Epithelial cell of proximal tubule (primary cell): Measurements from ENCODE around the gene TMPRSS6. TPM values are rescaled to one million over a fixed set of nuclear protein-coding genes. Genes with fewer than 3 reads are reported as not detected.

ENCODE experiments used
- DNase-seq: peaks from one replicate; pipeline ENCODE4 v3.0.0-alpha.2; 2011; ENCODE audit warnings: low read depth
- H3K4me3 ChIP-seq: 2 replicates; pipeline ENCODE4 v1.5.1; 2011; ENCODE audit warnings: low read depth, mild to moderate bottlenecking, low read length
- total RNA-seq: library from RNA; depleted of rRNA; stranded (reverse); fragments of >200 nt; gene quantifications from 2 replicates; pipeline ENCODE4 v1.2.3, GENCODE V29; 2015
- TF ChIP-seq, protein P1 (sequence below): conservative IDR thresholded peaks from 2 replicates; pipeline ENCODE4 v1.5.1; 2012; ENCODE audit warnings: low read depth, mild to moderate bottlenecking, low read length

Gene TMPRSS6
- total RNA-seq, 1 donor from 2014 or later: not detected

DNA sequence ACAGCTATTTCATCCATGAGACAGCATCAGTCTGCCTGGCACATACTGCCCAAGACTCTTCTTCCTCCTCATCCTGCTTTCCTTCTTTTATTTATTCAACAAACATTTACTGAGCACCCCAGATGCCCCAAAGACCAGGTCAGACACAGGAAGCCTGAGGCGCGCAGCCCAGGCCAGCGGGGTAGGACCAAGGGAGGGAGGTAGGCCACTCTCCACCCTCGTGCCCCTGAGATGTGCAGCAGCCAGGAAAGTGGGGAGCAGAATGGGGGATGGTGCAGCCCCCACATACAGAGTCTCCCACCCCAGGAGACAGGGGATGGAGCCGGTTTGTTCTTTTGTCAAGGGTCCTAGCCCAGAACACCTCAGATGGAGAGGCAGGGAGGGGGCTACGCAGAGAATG, 44.4 kb upstream of the TMPRSS6 start:
- H3K4me3 ChIP-seq: no peak overlapping the region
- TF ChIP-seq, protein P1, sequence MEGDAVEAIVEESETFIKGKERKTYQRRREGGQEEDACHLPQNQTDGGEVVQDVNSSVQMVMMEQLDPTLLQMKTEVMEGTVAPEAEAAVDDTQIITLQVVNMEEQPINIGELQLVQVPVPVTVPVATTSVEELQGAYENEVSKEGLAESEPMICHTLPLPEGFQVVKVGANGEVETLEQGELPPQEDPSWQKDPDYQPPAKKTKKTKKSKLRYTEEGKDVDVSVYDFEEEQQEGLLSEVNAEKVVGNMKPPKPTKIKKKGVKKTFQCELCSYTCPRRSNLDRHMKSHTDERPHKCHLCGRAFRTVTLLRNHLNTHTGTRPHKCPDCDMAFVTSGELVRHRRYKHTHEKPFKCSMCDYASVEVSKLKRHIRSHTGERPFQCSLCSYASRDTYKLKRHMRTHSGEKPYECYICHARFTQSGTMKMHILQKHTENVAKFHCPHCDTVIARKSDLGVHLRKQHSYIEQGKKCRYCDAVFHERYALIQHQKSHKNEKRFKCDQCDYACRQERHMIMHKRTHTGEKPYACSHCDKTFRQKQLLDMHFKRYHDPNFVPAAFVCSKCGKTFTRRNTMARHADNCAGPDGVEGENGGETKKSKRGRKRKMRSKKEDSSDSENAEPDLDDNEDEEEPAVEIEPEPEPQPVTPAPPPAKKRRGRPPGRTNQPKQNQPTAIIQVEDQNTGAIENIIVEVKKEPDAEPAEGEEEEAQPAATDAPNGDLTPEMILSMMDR: no peak
- DNase-seq: no peak

DNA sequence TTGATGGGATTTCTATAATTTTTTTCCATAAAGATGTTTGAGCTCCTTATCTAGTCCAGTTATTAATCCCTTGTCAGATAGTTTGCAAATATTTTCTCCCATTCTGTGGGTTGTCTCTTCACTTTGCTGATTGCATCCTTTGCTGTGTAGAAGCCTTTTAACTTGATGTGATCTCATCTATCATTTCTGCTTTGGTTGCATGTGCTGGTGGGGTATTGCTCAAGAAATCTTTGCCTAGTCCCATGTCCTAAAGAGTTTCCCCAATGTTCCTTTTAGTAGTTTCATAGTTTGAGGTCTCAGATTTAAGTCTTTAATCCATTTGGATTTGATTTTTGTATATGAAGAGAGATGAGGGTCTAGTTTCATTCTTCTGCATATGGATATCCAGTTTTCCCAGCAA, 41.9 kb upstream of the TMPRSS6 start:
- TF ChIP-seq, protein P1: no peak
- no peak for DNase-seq
- no peak overlapping the region for H3K4me3 ChIP-seq

DNA sequence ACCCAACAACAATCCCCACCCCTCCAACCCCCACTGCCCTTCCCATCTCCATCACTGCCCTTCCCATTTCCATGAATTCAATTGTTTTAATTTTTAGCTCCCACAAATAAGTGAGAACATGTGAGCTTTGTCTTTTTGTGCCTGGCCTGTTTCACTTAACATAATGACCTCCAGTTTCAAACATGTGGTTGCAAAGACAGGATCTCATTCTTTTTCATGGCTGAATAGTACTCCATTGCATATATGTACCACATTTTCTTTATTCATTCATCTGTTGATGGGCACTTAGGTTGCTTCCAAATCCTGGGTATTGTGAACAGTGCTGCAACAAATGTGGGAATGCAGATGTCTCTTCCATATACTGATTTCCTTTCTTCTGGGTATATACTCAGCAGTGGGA, 41.2 kb upstream of the TMPRSS6 start:
- TF ChIP-seq, protein P1: no peak
- no peak overlapping the region for H3K4me3 ChIP-seq
- no peak for DNase-seq

DNA sequence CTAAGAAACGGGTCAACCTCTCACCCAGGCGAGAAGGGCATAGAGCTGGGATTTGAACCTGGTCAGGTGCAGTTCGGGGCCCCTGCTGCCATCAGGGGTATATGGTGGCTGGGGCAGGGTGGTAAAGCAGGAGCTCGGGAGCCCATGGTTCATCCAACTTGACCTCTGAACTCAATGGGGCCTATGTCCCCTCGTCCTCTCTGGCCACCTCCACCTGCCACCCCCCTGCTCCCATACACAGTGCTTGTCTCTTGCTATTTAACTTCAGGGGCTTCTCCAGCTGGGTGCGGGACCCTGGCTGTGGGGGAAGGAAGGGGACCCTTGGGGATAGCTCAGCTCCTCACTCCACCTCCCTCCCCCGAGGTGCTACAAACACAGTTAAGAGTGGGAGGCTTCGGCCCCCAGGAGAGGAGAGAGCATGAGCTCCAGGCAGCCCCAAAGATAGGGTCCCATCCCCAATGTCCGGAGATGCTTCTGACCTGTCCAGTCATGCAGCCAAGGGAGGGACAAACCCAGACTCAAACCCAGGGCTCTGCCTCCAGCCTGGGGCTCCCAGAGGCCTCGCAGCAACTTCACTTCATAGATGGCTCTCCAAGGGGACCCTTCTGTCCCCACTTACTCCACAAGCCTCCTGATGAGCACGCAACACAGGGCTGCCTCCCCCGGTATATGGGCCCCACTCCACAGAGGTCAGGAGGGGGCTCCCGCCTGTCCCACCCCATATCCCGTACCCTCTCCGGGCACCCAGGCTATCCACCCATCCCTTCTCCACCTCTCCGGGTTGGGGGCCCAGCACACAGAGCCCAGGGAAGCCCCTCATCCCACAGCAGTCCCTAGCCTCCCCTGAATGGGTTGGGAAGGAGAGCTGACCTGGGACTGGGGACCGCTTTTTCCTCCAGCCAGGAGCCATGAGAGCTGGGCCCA, 39.5 kb upstream of the TMPRSS6 start:
- no peak overlapping the region for H3K4me3 ChIP-seq
- no peak for DNase-seq
- TF ChIP-seq, protein P1: no peak

DNA sequence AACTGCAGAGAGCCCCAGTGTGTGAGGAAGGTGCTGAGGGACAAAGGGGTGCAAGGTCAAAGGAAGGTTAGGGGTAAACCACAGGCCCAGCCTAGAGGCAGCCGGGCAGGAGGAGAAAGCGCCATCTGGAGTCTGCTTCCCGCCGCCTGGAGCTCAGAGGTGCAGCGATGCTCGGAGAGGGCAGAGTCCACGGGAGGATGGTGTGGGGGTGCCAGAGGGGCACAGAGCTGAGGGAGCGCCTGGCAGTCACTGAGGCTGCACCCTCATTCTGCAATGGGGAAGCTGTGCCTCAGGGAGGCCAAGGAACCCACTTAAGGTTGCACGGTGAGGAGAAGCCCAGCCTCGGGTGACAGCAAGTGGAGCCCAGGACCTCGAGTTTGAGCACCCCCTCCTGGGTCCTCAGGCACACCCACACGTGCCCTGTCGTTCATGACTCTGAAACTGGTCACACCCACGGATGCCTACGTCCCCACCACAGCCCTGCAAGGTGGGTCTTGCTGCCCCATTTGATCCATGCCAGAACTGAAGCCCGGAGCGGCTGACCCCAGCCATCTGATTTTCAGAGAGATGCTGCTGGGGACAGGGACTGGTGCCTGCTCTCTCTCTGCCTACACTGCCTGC, 38.6 kb upstream of the TMPRSS6 start:
- TF ChIP-seq, protein P1: peak; percentile 24
- no peak overlapping the region for H3K4me3 ChIP-seq
- no peak for DNase-seq

DNA sequence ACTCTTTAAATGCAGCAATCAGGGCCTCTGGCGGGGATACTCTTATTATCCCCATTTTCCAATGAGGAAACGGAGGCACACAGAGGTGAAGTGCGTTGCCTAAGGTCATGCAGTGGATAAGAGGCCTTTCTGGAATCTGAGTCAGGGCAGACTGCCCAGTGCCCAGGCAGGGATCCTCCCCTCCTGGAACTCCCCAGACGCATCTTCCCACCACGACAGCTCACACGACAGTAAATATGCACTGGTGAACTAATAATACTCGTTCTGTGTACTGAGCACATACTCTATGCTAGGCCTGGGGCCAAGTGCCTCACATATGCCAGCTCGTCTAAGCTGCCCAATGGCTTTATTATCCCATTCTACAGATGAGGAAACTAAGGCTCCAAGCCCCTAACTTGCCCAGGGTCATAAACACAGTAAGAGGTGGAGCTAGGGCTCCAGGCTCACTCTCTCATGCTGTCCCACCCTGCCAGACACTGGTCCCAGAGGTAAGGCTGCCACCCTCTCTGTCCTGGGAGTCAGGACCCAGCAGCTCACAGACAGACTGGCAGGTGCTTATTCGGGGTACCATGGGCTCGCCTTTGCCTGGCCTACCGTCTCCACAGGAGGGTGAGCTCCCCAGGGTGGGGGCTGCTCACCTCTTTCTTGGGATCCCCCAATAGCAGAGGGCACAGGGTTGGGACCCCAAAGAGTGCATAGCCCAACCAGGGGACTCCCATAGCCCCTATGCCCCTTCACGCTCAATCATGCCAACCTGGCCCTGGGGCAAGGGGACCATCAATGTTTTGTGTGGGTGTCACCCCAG, 37.9 kb upstream of the TMPRSS6 start:
- no peak overlapping the region for H3K4me3 ChIP-seq
- TF ChIP-seq, protein P1: no peak
- no peak for DNase-seq
